KOPT-K1 (cell line): ENCODE results near the gene MACROD2.

Source experiments
- H3K27ac ChIP-seq: fragments of 200-600 bp; sonication (generic); 2 replicates; pipeline ENCODE4 v1.5.1; 2016; ENCODE audit warnings: antibody characterized with exemption, mild to moderate bottlenecking, low read depth, low read length; ENCODE audit not compliant: poor library complexity, severe bottlenecking
- H3K36me3 ChIP-seq: fragments of 200-600 bp; sonication (generic); 2 replicates; pipeline ENCODE4 v1.5.1; 2017; ENCODE audit warnings: antibody characterized with exemption, mild to moderate bottlenecking, low read length, moderate library complexity; ENCODE audit not compliant: insufficient read depth
- H3K9me3 ChIP-seq: fragments of 200-600 bp; sonication (generic); 2 replicates; pipeline ENCODE4 v1.5.1; 2017; ENCODE audit warnings: antibody characterized with exemption, low read length, mild to moderate bottlenecking; ENCODE audit not compliant: insufficient read depth, poor library complexity, severe bottlenecking

Gene MACROD2

GRCh38 chr20:15144916-15145315 lies 1149.6 kb downstream of the MACROD2 start:
- no peaks in the 10 kb centered on the region for H3K36me3 ChIP-seq
- peaks cover 2% of the 10 kb centered on the region for H3K9me3 ChIP-seq
- H3K27ac ChIP-seq, result no peak overlapping the region

DNA sequence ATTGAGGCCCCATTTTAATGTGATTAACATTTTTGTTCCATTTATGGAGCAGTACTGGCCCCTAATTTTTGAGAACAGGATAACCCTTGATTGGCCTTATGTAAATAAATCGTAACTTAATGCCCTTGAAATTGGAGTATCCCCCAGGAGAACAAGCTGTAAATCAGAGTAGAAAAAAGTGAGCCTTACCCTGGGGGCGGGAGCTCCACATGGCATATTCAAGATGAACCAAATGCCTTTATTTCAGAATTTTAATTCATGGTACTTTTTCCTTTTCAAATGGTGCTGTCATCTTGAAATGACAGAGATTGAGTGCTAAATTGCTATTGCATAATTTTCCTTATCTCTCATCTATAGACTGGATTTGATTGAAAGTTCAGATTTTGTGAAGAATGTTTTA lies 1151.6 kb downstream of the MACROD2 start:
- Histone ChIP-seq H3K36me3 (no peaks in the 10 kb centered on the region), H3K9me3 (peaks cover 2% of the 10 kb centered on the region)

DNA sequence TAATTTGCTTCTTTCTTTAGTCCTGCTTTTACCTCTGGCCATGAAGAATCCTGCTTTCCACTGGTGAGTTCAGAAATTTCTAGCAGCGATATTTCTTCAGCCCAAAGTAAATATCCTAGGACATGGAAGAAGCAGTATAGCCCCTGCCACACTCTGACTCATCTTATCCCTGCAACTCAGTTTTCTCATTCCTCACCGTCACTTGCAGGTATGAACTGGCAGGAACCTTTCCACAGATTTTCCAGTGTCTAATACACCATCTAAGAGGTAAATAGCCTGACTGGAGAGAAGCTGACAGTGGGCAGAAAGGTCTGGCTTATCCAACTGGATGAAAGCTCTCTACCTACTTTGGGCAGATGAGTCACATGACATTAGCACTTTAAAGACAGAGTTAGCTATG lies 1158.8 kb downstream of the MACROD2 start:
- no peaks in the 10 kb centered on the region for H3K36me3 ChIP-seq
- H3K9me3 ChIP-seq, result peaks cover 13% of the 10 kb centered on the region
- no peak overlapping the region for H3K27ac ChIP-seq

More for the DNA sequence above, 1151.6 kb downstream of the MACROD2 start:
- no peak overlapping the region for H3K27ac ChIP-seq

DNA sequence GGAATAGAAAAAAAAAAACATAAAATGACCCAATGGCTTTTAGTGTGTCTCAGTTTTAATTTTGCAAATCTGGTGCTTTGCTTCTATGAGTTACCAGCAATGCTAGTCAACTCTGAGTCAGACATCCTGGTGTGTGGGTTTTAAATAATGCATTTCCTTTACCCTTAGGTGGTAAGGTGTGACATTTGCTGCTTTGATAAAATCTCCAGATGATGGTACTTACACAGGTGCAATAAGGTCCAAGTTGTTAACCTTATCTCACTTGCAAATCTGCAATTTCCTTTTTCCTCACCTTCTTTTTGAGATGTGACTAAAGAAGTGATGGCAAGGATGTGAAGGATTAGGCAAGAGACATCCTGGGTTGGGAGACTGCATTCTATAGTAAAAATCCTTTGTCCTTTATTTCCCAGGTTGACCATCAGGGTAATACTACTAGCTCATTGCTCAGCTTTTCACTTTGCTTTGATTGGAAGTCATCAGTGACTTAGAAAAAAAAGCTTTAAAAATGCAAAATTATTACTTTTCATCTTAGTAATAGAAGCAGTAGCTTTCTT lies 1160.6 kb downstream of the MACROD2 start:
- peak overlapping the region; percentile 53 for H3K27ac ChIP-seq

DNA sequence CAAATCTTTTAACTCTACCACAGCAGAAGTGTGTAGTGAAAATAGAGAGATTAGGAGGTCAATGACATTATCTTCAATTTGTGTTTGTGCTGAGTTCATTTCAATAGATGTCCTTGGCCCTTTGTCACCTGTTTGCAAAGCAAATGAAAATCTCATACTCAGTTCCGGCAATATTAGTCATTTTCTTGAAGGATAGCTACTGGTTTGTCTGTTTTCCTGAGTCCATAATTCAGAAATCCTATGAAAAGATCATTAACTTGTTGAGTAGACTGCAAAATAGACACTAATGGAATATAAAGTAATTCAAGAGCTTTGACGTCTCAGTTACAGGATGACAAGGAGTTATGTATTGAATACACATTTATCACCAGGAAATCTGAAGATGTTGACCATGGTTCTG lies 1163.2 kb downstream of the MACROD2 start:
- Histone ChIP-seq H3K9me3 (peaks cover 13% of the 10 kb centered on the region), H3K36me3 (no peaks in the 10 kb centered on the region), H3K27ac (no peak overlapping the region)

More for the DNA sequence above, 1160.6 kb downstream of the MACROD2 start:
- Histone ChIP-seq H3K36me3 (no peaks in the 10 kb centered on the region), H3K9me3 (peaks cover 13% of the 10 kb centered on the region)

GRCh38 chr20:15162079-15162647 lies 1166.8 kb downstream of the MACROD2 start:
- Histone ChIP-seq H3K9me3 (no peaks in the 10 kb centered on the region), H3K36me3 (no peaks in the 10 kb centered on the region), H3K27ac (peak overlapping the region; percentile 75)

DNA sequence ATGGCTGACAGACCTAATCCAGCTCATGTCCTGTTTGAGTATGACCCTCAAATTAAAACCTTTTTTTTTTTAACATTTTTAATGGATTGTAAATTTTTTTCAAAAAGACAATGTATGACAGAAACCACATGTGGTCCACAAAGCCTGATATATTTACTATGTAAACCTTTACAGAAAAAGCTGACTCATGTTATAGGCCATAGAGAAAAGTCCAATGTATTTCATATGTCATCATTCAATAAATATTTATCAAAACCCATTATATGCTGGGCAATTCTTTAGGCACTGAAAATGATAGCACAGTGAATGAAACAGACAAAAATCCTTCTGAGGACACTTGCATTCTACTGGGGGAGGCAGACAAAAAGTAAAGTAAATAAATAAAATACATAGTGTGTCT lies 1168.3 kb downstream of the MACROD2 start:
- no peaks in the 10 kb centered on the region for H3K36me3 ChIP-seq
- H3K27ac ChIP-seq, result peak overlapping the region; percentile 75

DNA sequence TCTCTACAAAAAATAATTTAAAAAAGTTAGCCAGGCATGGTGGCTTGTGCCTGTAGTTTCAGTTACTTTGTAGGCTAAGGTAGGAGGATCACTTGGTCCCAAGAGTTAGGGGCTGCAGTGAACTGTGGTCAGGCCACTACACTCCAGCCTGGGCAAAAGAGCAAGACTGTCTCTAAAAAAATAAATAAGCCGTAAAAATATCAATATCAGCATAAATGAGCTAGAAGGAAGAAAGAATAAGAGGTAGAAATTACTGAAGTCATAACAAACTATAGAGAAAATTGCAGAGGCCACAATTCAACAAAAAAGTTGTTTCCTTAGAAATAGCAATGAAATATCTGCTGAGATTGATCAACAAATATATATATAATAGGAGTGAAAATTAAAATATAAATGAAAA lies 1169.4 kb downstream of the MACROD2 start:
- Histone ChIP-seq H3K9me3 (no peaks in the 10 kb centered on the region), H3K36me3 (no peaks in the 10 kb centered on the region), H3K27ac (no peak overlapping the region)

More for the DNA sequence above, 1168.3 kb downstream of the MACROD2 start:
- no peaks in the 10 kb centered on the region for H3K9me3 ChIP-seq

- H3K36me3 ChIP-seq, result no peaks in the 10 kb centered on the region
- no peak overlapping the region for H3K27ac ChIP-seq
- no peaks in the 10 kb centered on the region for H3K9me3 ChIP-seq
These were observed 1171.4 kb downstream of the MACROD2 start for GRCh38 chr20:15166744-15167143.

GRCh38 chr20:15171016-15171415 lies 1175.7 kb downstream of the MACROD2 start:
- Histone ChIP-seq H3K27ac (no peak overlapping the region), H3K9me3 (peaks cover 7% of the 10 kb centered on the region), H3K36me3 (no peaks in the 10 kb centered on the region)

DNA sequence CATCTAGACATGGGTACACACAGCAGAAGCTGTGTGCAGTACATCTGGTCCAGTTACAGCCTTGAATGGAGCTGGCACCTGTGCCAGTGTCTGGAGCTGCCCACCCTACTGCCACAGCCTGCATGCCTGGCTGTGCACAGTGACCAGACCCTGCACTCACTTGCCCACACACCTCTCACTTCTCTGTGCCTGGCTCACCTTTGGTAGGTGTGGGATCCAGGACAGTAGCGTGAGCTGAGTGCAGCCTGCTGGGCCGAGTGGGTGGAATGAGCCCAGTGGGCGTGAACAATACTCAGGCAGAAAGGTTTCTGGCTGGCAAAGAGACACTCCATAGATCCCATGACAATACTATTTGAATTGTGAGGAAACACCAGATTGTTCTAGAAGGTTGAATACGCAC lies 1181.6 kb downstream of the MACROD2 start:
- Histone ChIP-seq H3K36me3 (no peaks in the 10 kb centered on the region), H3K9me3 (peaks cover 24% of the 10 kb centered on the region), H3K27ac (no peak overlapping the region)

- Histone ChIP-seq H3K36me3 (no peaks in the 10 kb centered on the region), H3K9me3 (peaks cover 24% of the 10 kb centered on the region), H3K27ac (no peak overlapping the region)
These were observed 1183.3 kb downstream of the MACROD2 start for GRCh38 chr20:15178581-15178980.

GRCh38 chr20:15179381-15179780 lies 1184.1 kb downstream of the MACROD2 start:
- H3K27ac ChIP-seq, result no peak overlapping the region
- peaks cover 25% of the 10 kb centered on the region for H3K9me3 ChIP-seq
- H3K36me3 ChIP-seq, result no peaks in the 10 kb centered on the region

GRCh38 chr20:15179781-15180180 lies 1184.5 kb downstream of the MACROD2 start:
- Histone ChIP-seq H3K36me3 (no peaks in the 10 kb centered on the region), H3K27ac (no peak overlapping the region), H3K9me3 (peaks cover 29% of the 10 kb centered on the region)

DNA sequence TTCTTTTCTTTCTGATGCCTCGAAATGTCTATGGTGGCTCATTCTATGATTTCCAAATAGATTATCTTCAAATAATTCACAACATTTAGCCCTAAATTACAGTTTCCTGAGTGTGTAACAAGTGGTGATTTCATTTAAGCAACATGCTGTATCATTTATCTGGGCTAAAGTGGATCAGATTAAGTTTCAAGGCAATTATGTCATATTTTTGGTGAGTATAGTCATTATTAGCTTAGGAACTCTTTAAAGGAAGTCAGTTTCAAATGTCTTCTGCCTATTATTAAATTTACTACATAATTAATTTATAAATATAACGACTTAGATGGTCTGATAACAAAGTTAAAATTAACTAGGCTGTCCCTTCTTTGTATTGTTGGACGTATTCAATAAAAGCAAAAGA lies 1190.0 kb downstream of the MACROD2 start:
- peaks cover 6% of the 10 kb centered on the region for H3K9me3 ChIP-seq
- H3K27ac ChIP-seq, result no peak overlapping the region
- H3K36me3 ChIP-seq, result no peaks in the 10 kb centered on the region

DNA sequence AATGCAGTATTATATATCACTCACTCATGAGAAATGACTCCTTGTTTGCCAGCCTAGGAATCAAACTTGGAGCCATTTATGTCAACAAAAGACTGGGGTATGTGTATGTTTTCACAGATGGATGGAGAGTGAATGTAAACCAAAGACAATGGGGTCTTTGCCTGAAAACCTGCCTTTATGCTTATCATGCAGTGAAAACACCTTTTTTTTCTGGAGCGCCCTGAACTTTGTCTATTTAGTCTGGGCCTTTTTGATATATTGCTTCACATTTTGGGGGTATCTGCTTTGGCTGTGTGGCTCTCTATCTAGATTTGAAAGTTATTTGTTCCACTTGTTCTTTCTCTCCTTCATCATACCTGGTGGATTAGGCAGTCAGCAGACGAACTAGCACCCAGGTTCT lies 1190.6 kb downstream of the MACROD2 start:
- H3K27ac ChIP-seq, result no peak overlapping the region
- H3K9me3 ChIP-seq, result peaks cover 6% of the 10 kb centered on the region
- no peaks in the 10 kb centered on the region for H3K36me3 ChIP-seq
